Ishikawa (cell line): Measurements from ENCODE around the gene TSEN34.

ENCODE experiments used
- CEBPB ChIP-seq: IDR thresholded peaks from 2 replicates; pipeline ENCODE4 v1.6.1; 2012
- CREB1 ChIP-seq: IDR thresholded peaks from 2 replicates; pipeline ENCODE4 v1.6.1; 2012; ENCODE audit warnings: low read depth
- EGR1 ChIP-seq: IDR thresholded peaks from 2 replicates; pipeline ENCODE4 v1.6.1; 2012
- EP300 ChIP-seq: IDR thresholded peaks from 2 replicates; pipeline ENCODE4 v1.6.1; 2012; ENCODE audit warnings: borderline replicate concordance
- FOXM1 ChIP-seq: IDR thresholded peaks from 2 replicates; pipeline ENCODE4 v1.6.1; 2012; ENCODE audit warnings: low read depth, borderline replicate concordance
- NFIC ChIP-seq: IDR thresholded peaks from 2 replicates; pipeline ENCODE4 v1.6.1; 2012
- RAD21 ChIP-seq: IDR thresholded peaks from 2 replicates; pipeline ENCODE4 v1.6.1; 2012; ENCODE audit warnings: low read depth
- TAF1 ChIP-seq: IDR thresholded peaks from 2 replicates; pipeline ENCODE4 v1.6.1; 2012; ENCODE audit warnings: low read depth, mild to moderate bottlenecking
- TCF12 ChIP-seq: IDR thresholded peaks from 2 replicates; pipeline ENCODE4 v1.6.1; 2012; ENCODE audit warnings: low read depth
- TEAD4 ChIP-seq: IDR thresholded peaks from 2 replicates; pipeline ENCODE4 v1.6.1; 2012
- YY1 ChIP-seq: IDR thresholded peaks from 2 replicates; pipeline ENCODE4 v1.6.1; 2012; ENCODE audit warnings: low read depth
- ZBTB7A ChIP-seq: IDR thresholded peaks from 2 replicates; pipeline ENCODE4 v1.6.1; 2012; ENCODE audit warnings: low read depth
- TF ChIP-seq, protein P1 (sequence below): IDR thresholded peaks from 2 replicates; pipeline ENCODE4 v1.6.1; 2012
- TF ChIP-seq, protein P2 (sequence below): IDR thresholded peaks from 2 replicates; pipeline ENCODE4 v1.6.1; 2012; ENCODE audit warnings: low read depth, mild to moderate bottlenecking
- TF ChIP-seq, protein P3 (sequence below): IDR thresholded peaks from 2 replicates; pipeline ENCODE4 v1.6.1; 2012

The TSEN34 gene

DNA sequence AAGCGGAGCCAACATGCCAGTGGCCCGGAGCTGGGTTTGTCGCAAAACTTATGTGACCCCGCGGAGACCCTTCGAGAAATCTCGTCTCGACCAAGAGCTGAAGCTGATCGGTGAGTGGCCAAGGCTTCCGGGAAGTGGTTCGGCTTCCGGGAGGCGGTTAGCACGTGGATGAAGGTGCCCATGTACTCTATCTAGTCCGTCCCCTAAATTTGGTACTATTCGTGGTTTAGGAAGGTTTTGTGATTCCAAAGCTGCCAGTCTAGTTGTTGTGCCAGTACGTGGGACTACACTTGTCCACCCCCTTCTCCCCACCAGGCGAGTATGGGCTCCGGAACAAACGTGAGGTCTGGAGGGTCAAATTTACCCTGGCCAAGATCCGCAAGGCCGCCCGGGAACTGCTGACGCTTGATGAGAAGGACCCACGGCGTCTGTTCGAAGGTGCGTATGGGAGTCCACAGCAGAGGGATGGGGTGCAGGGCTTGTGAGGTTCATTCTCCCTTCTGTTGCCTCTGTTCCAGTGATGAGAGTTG, 10.1 kb downstream of the TSEN34 start:
- TF ChIP-seq, protein P1, sequence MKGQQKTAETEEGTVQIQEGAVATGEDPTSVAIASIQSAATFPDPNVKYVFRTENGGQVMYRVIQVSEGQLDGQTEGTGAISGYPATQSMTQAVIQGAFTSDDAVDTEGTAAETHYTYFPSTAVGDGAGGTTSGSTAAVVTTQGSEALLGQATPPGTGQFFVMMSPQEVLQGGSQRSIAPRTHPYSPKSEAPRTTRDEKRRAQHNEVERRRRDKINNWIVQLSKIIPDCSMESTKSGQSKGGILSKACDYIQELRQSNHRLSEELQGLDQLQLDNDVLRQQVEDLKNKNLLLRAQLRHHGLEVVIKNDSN, result no peak
- TF ChIP-seq, protein P2, sequence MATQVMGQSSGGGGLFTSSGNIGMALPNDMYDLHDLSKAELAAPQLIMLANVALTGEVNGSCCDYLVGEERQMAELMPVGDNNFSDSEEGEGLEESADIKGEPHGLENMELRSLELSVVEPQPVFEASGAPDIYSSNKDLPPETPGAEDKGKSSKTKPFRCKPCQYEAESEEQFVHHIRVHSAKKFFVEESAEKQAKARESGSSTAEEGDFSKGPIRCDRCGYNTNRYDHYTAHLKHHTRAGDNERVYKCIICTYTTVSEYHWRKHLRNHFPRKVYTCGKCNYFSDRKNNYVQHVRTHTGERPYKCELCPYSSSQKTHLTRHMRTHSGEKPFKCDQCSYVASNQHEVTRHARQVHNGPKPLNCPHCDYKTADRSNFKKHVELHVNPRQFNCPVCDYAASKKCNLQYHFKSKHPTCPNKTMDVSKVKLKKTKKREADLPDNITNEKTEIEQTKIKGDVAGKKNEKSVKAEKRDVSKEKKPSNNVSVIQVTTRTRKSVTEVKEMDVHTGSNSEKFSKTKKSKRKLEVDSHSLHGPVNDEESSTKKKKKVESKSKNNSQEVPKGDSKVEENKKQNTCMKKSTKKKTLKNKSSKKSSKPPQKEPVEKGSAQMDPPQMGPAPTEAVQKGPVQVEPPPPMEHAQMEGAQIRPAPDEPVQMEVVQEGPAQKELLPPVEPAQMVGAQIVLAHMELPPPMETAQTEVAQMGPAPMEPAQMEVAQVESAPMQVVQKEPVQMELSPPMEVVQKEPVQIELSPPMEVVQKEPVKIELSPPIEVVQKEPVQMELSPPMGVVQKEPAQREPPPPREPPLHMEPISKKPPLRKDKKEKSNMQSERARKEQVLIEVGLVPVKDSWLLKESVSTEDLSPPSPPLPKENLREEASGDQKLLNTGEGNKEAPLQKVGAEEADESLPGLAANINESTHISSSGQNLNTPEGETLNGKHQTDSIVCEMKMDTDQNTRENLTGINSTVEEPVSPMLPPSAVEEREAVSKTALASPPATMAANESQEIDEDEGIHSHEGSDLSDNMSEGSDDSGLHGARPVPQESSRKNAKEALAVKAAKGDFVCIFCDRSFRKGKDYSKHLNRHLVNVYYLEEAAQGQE, result no peak
- TF ChIP-seq TEAD4 (no peak), YY1 (no peak), EGR1 (no peak), CREB1 (no peak), NFIC (no peak), TCF12 (no peak), FOXM1 (no peak), EP300 (no peak), TAF1 (no peak), RAD21 (no peak), CEBPB (no peak), ZBTB7A (no peak)
- TF ChIP-seq, protein P3, sequence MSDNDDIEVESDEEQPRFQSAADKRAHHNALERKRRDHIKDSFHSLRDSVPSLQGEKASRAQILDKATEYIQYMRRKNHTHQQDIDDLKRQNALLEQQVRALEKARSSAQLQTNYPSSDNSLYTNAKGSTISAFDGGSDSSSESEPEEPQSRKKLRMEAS, result no peak

DNA sequence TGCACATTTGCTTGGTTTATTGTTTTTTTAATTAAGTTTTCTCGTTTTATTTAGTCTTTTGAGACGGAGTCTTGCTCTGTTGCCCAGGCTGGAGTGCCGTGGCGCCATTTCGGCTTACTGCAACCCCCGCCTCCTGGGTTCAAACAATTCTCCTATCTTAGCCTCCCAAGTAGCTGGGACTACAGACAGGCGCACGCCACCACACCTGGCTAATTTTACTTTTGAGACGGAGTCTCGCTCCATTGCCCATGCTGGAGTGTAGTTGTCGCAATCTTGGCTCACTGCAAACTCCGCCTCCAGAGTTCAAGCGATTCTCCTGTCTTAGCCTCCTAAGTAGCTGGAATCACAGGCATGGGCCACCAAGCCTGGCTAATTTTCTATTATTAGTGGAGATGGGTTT, 10.9 kb downstream of the TSEN34 start:
- TF ChIP-seq ZBTB7A, result no peak
- TF ChIP-seq, protein P1, result no peak
- no peak for TF ChIP-seq EGR1
- no peak for TF ChIP-seq NFIC
- TF ChIP-seq, protein P2, result no peak
- TF ChIP-seq EP300, result no peak
- no peak for TF ChIP-seq CEBPB
- TF ChIP-seq TCF12, result no peak
- TF ChIP-seq FOXM1, result no peak
- TF ChIP-seq YY1, result no peak
- no peak for TF ChIP-seq TEAD4
- no peak for TF ChIP-seq RAD21
- no peak for TF ChIP-seq CREB1
- TF ChIP-seq TAF1, result no peak
- TF ChIP-seq, protein P3, result no peak

DNA sequence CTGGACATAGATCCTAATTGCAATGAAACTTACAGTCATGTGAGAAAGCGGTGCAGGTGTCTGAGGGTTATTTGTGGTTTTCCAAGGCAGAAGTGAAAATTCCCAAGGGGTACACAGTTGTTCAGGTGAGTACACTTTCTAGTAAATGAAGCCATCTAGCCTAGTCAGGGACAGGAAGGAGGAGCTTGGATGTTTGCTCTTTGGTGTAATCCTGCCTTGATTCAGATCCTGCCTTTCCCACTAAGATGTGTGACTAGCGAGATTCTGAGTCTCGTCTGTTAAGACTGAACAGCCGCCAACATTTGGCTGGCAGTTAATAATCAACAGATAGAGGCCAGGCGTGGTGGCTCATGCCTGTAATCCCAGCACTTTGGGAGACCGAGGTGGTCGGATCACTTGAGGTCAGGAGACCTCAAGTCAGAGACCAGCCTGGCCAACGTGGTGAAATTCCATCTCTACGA, 12.1 kb downstream of the TSEN34 start:
- TF ChIP-seq, protein P1, result no peak
- TF ChIP-seq, protein P3, result no peak
- TF ChIP-seq FOXM1 (no peak), EP300 (no peak), TEAD4 (no peak), NFIC (no peak), RAD21 (no peak), ZBTB7A (no peak), EGR1 (no peak), TAF1 (no peak), CEBPB (no peak), YY1 (no peak), CREB1 (no peak), TCF12 (no peak)
- TF ChIP-seq, protein P2, result no peak

DNA sequence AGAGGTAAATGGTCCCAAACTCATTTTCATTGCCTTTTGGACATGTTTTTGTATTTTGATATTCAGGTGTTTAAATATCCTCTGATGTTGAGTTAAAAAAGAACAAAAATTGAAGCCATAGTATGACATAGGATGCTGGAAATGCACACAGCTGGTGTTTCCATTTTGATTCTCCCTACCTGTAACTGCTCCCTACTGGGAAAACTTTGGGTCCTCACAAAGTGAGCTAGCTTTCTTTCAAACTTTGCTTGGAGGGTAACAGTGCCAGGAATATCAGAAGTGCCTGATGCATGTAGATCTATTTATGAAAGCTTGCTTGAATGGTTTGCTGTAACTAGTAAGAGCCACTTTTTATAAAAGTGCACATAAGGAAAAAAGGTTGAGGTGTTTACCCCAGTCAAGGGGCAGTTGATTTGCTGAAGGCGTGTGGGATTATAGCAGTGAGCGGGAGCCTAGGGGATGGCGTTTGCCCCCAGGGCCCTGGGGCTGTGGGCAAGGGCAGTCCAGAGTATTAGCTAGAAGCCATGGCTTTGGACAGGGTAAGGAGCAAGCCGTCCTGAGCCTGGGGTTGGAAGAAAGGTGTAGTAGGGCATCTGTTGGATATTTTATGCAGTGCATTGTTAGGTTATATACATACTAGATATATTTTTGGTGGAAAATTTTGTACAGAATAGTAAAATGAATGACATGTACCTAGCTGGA, 13.8 kb downstream of the TSEN34 start:
- TF ChIP-seq NFIC (no peak), FOXM1 (no peak), EP300 (no peak), ZBTB7A (no peak), CEBPB (no peak), TEAD4 (no peak), TCF12 (no peak), RAD21 (no peak), TAF1 (no peak), YY1 (no peak)
- TF ChIP-seq, protein P1, result no peak
- TF ChIP-seq, protein P3, result no peak
- TF ChIP-seq, protein P2, result no peak
